Ascending aorta (tissue), 2 donors: Measurements from ENCODE around the gene SNTG2. TPM values are rescaled to one million over a fixed set of nuclear protein-coding genes. Genes with fewer than 3 reads are reported as not detected.
"Not testable (repeated sequence)": the region's sequence is repeated elsewhere in the genome, so short reads cannot be mapped to it uniquely, and the experiment has no call there.

Experiments
- DNase-seq, 2 donors: peaks; one replicate each; pipeline ENCODE4 v3.0.0-alpha.2; 2019; ENCODE audit warnings: low spot score in 2 of 2
- H3K27ac ChIP-seq, 2 donors: fragments of 200-600 bp; sonication (generic); one replicate each; pipeline ENCODE4 v1.5.1; 2016 to 2017; ENCODE audit warnings: mild to moderate bottlenecking in 1 of 2
- H3K27me3 ChIP-seq: fragments of 200-600 bp; sonication (generic); one replicate; pipeline ENCODE4 v1.5.1; 2017
- H3K36me3 ChIP-seq, 2 donors: fragments of 200-600 bp; sonication (generic); one replicate each; pipeline ENCODE4 v1.5.1; 2016
- H3K4me1 ChIP-seq, 2 donors: fragments of 200-600 bp; sonication (generic); one replicate each; pipeline ENCODE4 v1.5.1; 2016 to 2017; ENCODE audit warnings: mild to moderate bottlenecking in 1 of 2
- H3K4me3 ChIP-seq, 2 donors: fragments of 200-600 bp; sonication (generic); one replicate each; pipeline ENCODE4 v1.5.1; 2016 to 2017; ENCODE audit warnings: mild to moderate bottlenecking in 1 of 2
- H3K9me3 ChIP-seq, 2 donors: fragments of 200-600 bp; sonication (generic); one replicate each; pipeline ENCODE4 v1.5.1; 2016
- intact Hi-C: fragments of 100-400 bp; cut with DNase I; formaldehyde crosslinking; loops from one replicate; pipeline ENCODE4 v1.15.1; 2023
- total RNA-seq: library from RNA; depleted of rRNA; stranded (reverse); fragments of >200 nt; gene quantifications from one replicate; pipeline ENCODE4 v1.1.0, GENCODE V29; 2016
- TF ChIP-seq, protein P1 (sequence below), 3 experiments: fragments of 200-600 bp in 2 of 3; fragments of 450-650 bp in 1 of 3; sonication (generic) in 2 of 3; IDR thresholded peaks; one replicate each; pipeline ENCODE4 v1.5.1; 2016 to 2019; ENCODE audit warnings: antibody characterized with exemption in 3 of 3, mild to moderate bottlenecking in 1 of 3, moderate library complexity in 1 of 3

The SNTG2 gene
- total RNA-seq, 1 donor from 2014 or later, result 9.9 TPM

DNA sequence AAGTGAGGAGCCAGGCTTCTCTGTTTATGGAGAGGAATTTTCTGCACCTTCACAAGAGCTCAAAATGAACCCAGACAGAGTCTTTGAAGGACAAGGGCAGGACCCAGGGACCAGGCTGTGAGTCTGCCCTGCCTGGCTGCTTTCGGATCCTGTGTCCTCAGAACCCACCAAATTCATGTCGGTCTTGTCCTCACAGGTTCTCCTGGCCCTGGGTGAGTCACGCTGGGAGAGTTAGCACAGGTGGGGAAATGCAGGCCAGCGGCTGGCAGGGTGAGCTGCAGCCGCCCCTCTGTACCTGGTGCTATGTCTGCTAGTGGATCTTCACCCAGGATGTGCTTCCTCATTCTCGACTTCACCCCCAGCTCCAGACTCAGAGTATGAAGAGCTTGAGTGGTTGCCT, 426.8 kb downstream of the SNTG2 start:
- DNase-seq, result no peak
- intact Hi-C loops, result no loop called here
- Histone ChIP-seq H3K9me3 (no peaks in the 10 kb centered on the region), H3K27ac (no peak overlapping the region), H3K4me3 (no peak overlapping the region), H3K36me3 (no peaks in the 10 kb centered on the region), H3K4me1 (no peaks in the 10 kb centered on the region), H3K27me3 (no peaks in the 10 kb centered on the region)
- TF ChIP-seq, protein P1, sequence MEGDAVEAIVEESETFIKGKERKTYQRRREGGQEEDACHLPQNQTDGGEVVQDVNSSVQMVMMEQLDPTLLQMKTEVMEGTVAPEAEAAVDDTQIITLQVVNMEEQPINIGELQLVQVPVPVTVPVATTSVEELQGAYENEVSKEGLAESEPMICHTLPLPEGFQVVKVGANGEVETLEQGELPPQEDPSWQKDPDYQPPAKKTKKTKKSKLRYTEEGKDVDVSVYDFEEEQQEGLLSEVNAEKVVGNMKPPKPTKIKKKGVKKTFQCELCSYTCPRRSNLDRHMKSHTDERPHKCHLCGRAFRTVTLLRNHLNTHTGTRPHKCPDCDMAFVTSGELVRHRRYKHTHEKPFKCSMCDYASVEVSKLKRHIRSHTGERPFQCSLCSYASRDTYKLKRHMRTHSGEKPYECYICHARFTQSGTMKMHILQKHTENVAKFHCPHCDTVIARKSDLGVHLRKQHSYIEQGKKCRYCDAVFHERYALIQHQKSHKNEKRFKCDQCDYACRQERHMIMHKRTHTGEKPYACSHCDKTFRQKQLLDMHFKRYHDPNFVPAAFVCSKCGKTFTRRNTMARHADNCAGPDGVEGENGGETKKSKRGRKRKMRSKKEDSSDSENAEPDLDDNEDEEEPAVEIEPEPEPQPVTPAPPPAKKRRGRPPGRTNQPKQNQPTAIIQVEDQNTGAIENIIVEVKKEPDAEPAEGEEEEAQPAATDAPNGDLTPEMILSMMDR (IDR thresholded peaks at IDR 0.05), result no peak

DNA sequence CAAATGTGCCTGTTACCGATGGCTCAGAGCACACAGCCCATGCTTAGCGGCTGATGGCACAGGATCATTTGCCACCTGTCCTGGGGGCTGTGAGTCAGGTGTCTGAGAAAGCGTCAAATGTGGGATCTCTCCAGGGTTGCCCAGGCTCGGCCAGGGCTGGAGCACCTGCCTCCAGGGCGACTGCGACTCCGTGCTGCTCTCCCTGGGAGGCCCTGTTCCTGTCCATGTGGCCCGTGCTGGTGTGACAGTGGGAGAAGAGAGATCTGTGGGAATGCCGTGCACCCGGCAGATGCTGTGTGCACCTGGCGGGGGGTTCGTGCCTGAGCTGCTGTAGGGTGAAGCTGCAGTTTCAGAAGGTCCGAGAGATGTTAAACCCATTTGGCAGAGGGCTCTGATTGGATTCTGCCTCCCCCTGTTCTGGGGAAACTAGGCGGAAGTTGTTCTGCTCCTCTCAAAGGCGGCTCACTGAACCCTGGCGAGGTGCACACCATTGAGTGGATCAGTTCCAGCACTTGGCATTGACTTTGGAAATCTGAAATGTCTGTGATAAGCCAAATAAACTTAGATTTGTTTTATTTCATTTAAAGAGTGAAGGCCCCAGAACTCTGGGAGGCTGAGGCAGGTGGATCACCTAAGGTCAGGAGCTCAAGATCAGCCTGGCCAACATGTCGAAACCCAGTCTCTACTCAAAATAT, 428.0 kb downstream of the SNTG2 start:
- no peaks in the 10 kb centered on the region for H3K4me1 ChIP-seq
- no peaks in the 10 kb centered on the region for H3K36me3 ChIP-seq
- H3K27me3 ChIP-seq, result no peaks in the 10 kb centered on the region
- no peak overlapping the region for H3K27ac ChIP-seq
- no peak for DNase-seq
- H3K4me3 ChIP-seq, result no peak overlapping the region
- no peaks in the 10 kb centered on the region for H3K9me3 ChIP-seq
- intact Hi-C loops, result no loop called here
- TF ChIP-seq, protein P1 (IDR thresholded peaks at IDR 0.05), result no peak

GRCh38 chr2:1381644-1382043, 431.0 kb downstream of the SNTG2 start:
- H3K36me3 ChIP-seq, result no peaks in the 10 kb centered on the region
- no peak overlapping the region for H3K4me3 ChIP-seq
- no peak for DNase-seq
- TF ChIP-seq, protein P1 (IDR thresholded peaks at IDR 0.05), result no peak
- H3K27me3 ChIP-seq, result no peaks in the 10 kb centered on the region
- no peaks in the 10 kb centered on the region for H3K4me1 ChIP-seq
- no peak overlapping the region for H3K27ac ChIP-seq
- no peaks in the 10 kb centered on the region for H3K9me3 ChIP-seq
- intact Hi-C loops, result no loop called here

GRCh38 chr2:1387954-1388725, 437.5 kb downstream of the SNTG2 start:
- H3K27me3 ChIP-seq, intact Hi-C loops, H3K27ac ChIP-seq, H3K4me1 ChIP-seq, DNase-seq, H3K9me3 ChIP-seq, H3K36me3 ChIP-seq, H3K4me3 ChIP-seq: not testable (repeated sequence)

- H3K4me1 ChIP-seq, intact Hi-C loops, H3K4me3 ChIP-seq, DNase-seq, H3K27ac ChIP-seq, H3K36me3 ChIP-seq, H3K9me3 ChIP-seq, H3K27me3 ChIP-seq: not testable (repeated sequence)
Observed at GRCh38 chr2:1390118-1390517, 439.5 kb downstream of the SNTG2 start.

GRCh38 chr2:1393321-1393720, 442.7 kb downstream of the SNTG2 start:
- Histone ChIP-seq H3K4me1 (no peaks in the 10 kb centered on the region), H3K27ac (no peak overlapping the region), H3K27me3 (no peaks in the 10 kb centered on the region), H3K36me3 (no peaks in the 10 kb centered on the region), H3K4me3 (no peak overlapping the region), H3K9me3 (no peaks in the 10 kb centered on the region)
- TF ChIP-seq, protein P1 (IDR thresholded peaks at IDR 0.05), result no peak
- no peak for DNase-seq
- intact Hi-C loops, result no loop called here
